B cell (primary cell): Measurements from ENCODE around the gene PC. TPM values are rescaled to one million over a fixed set of nuclear protein-coding genes. Genes with fewer than 3 reads are reported as not detected.

Source experiments
- ATAC-seq: fragments of 200-7000 bp; cut with Tn5 transposase; one replicate; pipeline ENCODE4 v1.10.0; 2021; ENCODE audit warnings: low read depth, mild to moderate bottlenecking, moderate number of reproducible peaks, moderate library complexity
- CTCF ChIA-PET: fragments of 350-600 bp; sonication (Branson Sonifier 250); formaldehyde crosslinking; loops from one replicate; lab custom pipeline; 2021; ENCODE audit warnings: antibody characterized with exemption, inconsistent platforms; lab: Charles Lee
- POLR2A ChIA-PET: fragments of 350-600 bp; sonication (Branson Sonifier 250); formaldehyde crosslinking; loops from one replicate; lab custom pipeline; 2021; ENCODE audit warnings: antibody characterized with exemption; lab: Charles Lee
- DNase-seq: peaks from one replicate; pipeline ENCODE4 v3.0.0; 2013
- H2AFZ ChIP-seq: 2 replicates; pipeline ENCODE4 v1.6.1; 2012; ENCODE audit warnings: mild to moderate bottlenecking, low read depth, low read length; ENCODE audit not compliant: insufficient read depth, poor library complexity, severe bottlenecking
- H3K27ac ChIP-seq, 2 donors: 1 replicate in 1 of 2; 2 replicates in 1 of 2; pipeline ENCODE4 v1.5.1; 2012 to 2013; ENCODE audit warnings: low read length in 2 of 2, mild to moderate bottlenecking in 2 of 2, moderate library complexity in 1 of 2
- H3K27me3 ChIP-seq, 4 experiments: fragments of 200-600 bp in 1 of 4; sonication (generic) in 1 of 4; replicated peaks in 1 of 4; 1 replicate in 2 of 4; 2 replicates in 2 of 4; pipeline versions ENCODE4 v1.6.1 to v1.7.0; 2013 to 2016; ENCODE audit warnings: low read length in 3 of 4, mild to moderate bottlenecking in 2 of 4, mixed read lengths in 1 of 4, moderate library complexity in 1 of 4; ENCODE audit not compliant: insufficient read depth in 4 of 4, control insufficient read depth in 3 of 4; ENCODE audit errors: control extremely low read depth in 1 of 4
- H3K36me3 ChIP-seq, 2 experiments: replicated peaks in 1 of 2; 1 replicate in 1 of 2; 2 replicates in 1 of 2; pipeline versions ENCODE4 v1.6.1 to v1.7.1; 2013; ENCODE audit warnings: low read length in 1 of 2; ENCODE audit not compliant: insufficient read depth in 2 of 2, control insufficient read depth in 1 of 2; ENCODE audit errors: control extremely low read depth in 1 of 2, extremely low read depth in 1 of 2
- H3K4me1 ChIP-seq, 2 donors: fragments of 200-600 bp in 1 of 2; sonication (generic) in 1 of 2; 1 replicate in 1 of 2; 2 replicates in 1 of 2; pipeline versions ENCODE4 v1.5.1 to v1.6.1; 2013 to 2017; ENCODE audit warnings: low read length in 2 of 2; ENCODE audit not compliant: control insufficient read depth in 2 of 2, insufficient read depth in 2 of 2
- H3K4me2 ChIP-seq: replicated peaks from 2 replicates; pipeline ENCODE3; 2012; ENCODE audit warnings: mild to moderate bottlenecking, low read depth, low read length; ENCODE audit not compliant: poor library complexity, severe bottlenecking
- H3K4me3 ChIP-seq, 5 experiments: fragments of 200-600 bp in 1 of 5; sonication (generic) in 1 of 5; 1 replicate in 3 of 5; 2 replicates in 2 of 5; pipeline versions ENCODE4 v1.5.1 to v1.7.0; 2011 to 2016; ENCODE audit warnings: low read length in 4 of 5, mild to moderate bottlenecking in 4 of 5, low read depth in 2 of 5, control low read depth in 1 of 5, moderate library complexity in 1 of 5; ENCODE audit not compliant: insufficient read depth in 1 of 5; ENCODE audit errors: control extremely low read depth in 1 of 5, extremely low read depth in 1 of 5
- H3K79me2 ChIP-seq: fragments of 200-600 bp; sonication (generic); one replicate; pipeline ENCODE4 v1.6.0; 2016; ENCODE audit warnings: low read length; ENCODE audit not compliant: control insufficient read depth, insufficient read depth
- H3K9ac ChIP-seq: fragments of 200-600 bp; sonication (generic); 2 replicates; pipeline ENCODE4 v1.6.1; 2017; ENCODE audit warnings: mild to moderate bottlenecking, low read length, moderate library complexity
- H3K9me3 ChIP-seq, 3 donors: one replicate each; pipeline versions ENCODE4 v1.6.1 to v1.7.1; 2013; ENCODE audit warnings: low read length in 2 of 3; ENCODE audit not compliant: control insufficient read depth in 2 of 3, insufficient read depth in 1 of 3; ENCODE audit errors: control extremely low read depth in 1 of 3
- H4K20me1 ChIP-seq: 2 replicates; pipeline ENCODE4 v1.6.0; 2012; ENCODE audit warnings: mild to moderate bottlenecking, low read length; ENCODE audit not compliant: insufficient read depth, control insufficient read depth, poor library complexity, severe bottlenecking
- H3K27ac Mint-ChIP-seq: one replicate; pipeline ENCODE4 v1.8.0; 2021; ENCODE audit warnings: mixed read lengths
- H3K27me3 Mint-ChIP-seq: one replicate; pipeline ENCODE4 v1.8.0; 2021; ENCODE audit warnings: mixed read lengths
- H3K4me1 Mint-ChIP-seq: one replicate; pipeline ENCODE4 v1.8.0; 2021; ENCODE audit warnings: mixed read lengths
- H3K4me3 Mint-ChIP-seq: one replicate; pipeline ENCODE4 v1.8.0; 2021; ENCODE audit warnings: mixed read lengths
- H3K9me3 Mint-ChIP-seq: one replicate; pipeline ENCODE4 v1.8.0; 2022; ENCODE audit warnings: mixed read lengths; ENCODE audit not compliant: insufficient read depth
- EZH2 ChIP-seq: IDR thresholded peaks from 2 replicates; pipeline ENCODE4 v1.6.1; 2012; ENCODE audit warnings: borderline replicate concordance, low read depth, mild to moderate bottlenecking, moderate library complexity, low read length; ENCODE audit not compliant: insufficient read depth, poor library complexity, severe bottlenecking
- WGBS: methylation state at CpG from one replicate; pipeline ENCODE4 v1.1.5; 2013; ENCODE audit warnings: missing lambda C conversion rate; ENCODE audit not compliant: insufficient coverage; 5-methylcytosine and 5-hydroxymethylcytosine counted together
- intact Hi-C: fragments of 100-400 bp; cut with micrococcal nuclease; formaldehyde crosslinking; loops from one replicate; pipeline ENCODE4 v1.10.0; 2022
- polyA plus RNA-seq: library from polyadenylated mRNA; depleted of rRNA; stranded (reverse); fragments of >200 nt; gene quantifications from 2 replicates; pipeline ENCODE4 v1.2.3, GENCODE V29; 2012
- total RNA-seq, 2 donors: library from RNA; stranded (reverse); fragments of 120-200 nt in 1 of 2; gene quantifications; 1 replicate in 1 of 2; 2 replicates in 1 of 2; pipeline versions ENCODE4 v1.2.3 to v1.2.4, GENCODE V29; 2013 to 2022
- TF ChIP-seq, protein P1 (sequence below): fragments of 200-600 bp; IDR thresholded peaks from one replicate; pipeline ENCODE4 v1.8.0; 2022; ENCODE audit warnings: antibody characterized with exemption, mild to moderate bottlenecking

The PC gene
- total and polyA plus RNA-seq, 2 donors (not counting 1 experiment from before 2014, with no cell fraction given), result 1.5 to 4.4 TPM

- peak overlapping the region; percentile 65 to 100 (median 95) for H3K4me3 ChIP-seq
- peaks cover 3 to 52% of the 10 kb centered on the region in 2 experiments for H3K36me3 ChIP-seq
- Mint-ChIP-seq H3K9me3 (no peaks in the 10 kb centered on the region), H3K4me3 (peak overlapping the region; percentile 90), H3K27ac (peak overlapping the region; percentile 87), H3K27me3 (no peaks in the 10 kb centered on the region), H3K4me1 (peaks cover 45% of the 10 kb centered on the region)
- peak overlapping the region; percentile 98 for H3K9ac ChIP-seq
- no peak for DNase-seq
- peaks cover 28 to 37% of the 10 kb centered on the region in 2 donors for H3K4me1 ChIP-seq
- TF ChIP-seq, protein P1, sequence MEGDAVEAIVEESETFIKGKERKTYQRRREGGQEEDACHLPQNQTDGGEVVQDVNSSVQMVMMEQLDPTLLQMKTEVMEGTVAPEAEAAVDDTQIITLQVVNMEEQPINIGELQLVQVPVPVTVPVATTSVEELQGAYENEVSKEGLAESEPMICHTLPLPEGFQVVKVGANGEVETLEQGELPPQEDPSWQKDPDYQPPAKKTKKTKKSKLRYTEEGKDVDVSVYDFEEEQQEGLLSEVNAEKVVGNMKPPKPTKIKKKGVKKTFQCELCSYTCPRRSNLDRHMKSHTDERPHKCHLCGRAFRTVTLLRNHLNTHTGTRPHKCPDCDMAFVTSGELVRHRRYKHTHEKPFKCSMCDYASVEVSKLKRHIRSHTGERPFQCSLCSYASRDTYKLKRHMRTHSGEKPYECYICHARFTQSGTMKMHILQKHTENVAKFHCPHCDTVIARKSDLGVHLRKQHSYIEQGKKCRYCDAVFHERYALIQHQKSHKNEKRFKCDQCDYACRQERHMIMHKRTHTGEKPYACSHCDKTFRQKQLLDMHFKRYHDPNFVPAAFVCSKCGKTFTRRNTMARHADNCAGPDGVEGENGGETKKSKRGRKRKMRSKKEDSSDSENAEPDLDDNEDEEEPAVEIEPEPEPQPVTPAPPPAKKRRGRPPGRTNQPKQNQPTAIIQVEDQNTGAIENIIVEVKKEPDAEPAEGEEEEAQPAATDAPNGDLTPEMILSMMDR, result no peak
- H3K27me3 ChIP-seq, result no peaks in the 10 kb centered on the region
- peak overlapping the region; percentile 98 to 99 for H3K27ac ChIP-seq
- peak overlapping the region; percentile 86 for H3K4me2 ChIP-seq
- no peak for ATAC-seq
- intact Hi-C loops, result loop anchor here (2.0 kb wide), 1 partner anchor 296 kb away; the partner anchor contains the start of genes ACTN3 and ZDHHC24
- CTCF ChIA-PET, result interaction anchor here (0.8 to 3.5 kb wide), 5 partner anchors 9 to 165 kb away, joined by 3 to 20 read pairs (median 3); partner anchors contain the start of gene RBM4B
- POLR2A ChIA-PET, result interaction anchor here (0.6 to 2.6 kb wide), 8 partner anchors 8 to 362 kb away, joined by 3 to 18 read pairs (median 4); partner anchors contain the start of genes DPP3 and RBM4B
- peak overlapping the region; percentile 85 for H2AFZ ChIP-seq
- peaks cover 51% of the 10 kb centered on the region for H4K20me1 ChIP-seq
- WGBS, result 0% methylated on average over 8 of the region's 11 CpGs
- no peaks in the 10 kb centered on the region for H3K9me3 ChIP-seq
- peaks cover 59% of the 10 kb centered on the region for H3K79me2 ChIP-seq
Measured at GRCh38 chr11:66842501-66842895, 115.7 kb downstream of the PC start.

- peaks cover 3 to 49% of the 10 kb centered on the region in 2 experiments for H3K36me3 ChIP-seq
- TF ChIP-seq EZH2, result no peak
- TF ChIP-seq, protein P1, result no peak
- ChIA-PET POLR2A (interaction anchor here (0.9 to 1.2 kb wide), 4 partner anchors 8 to 164 kb away, joined by 3 to 6 read pairs (median 4); partner anchors contain the start of gene RBM4B), CTCF (interaction anchor here (0.8 to 3.5 kb wide), 5 partner anchors 8 to 165 kb away, joined by 3 to 20 read pairs (median 3); partner anchors contain the start of gene RBM4B)
- Mint-ChIP-seq H3K27ac (peak overlapping the region; percentile 87), H3K9me3 (no peaks in the 10 kb centered on the region), H3K27me3 (no peaks in the 10 kb centered on the region), H3K4me3 (peak overlapping the region; percentile 90), H3K4me1 (peaks cover 45% of the 10 kb centered on the region)
- no peak for ATAC-seq
- peaks cover 28 to 37% of the 10 kb centered on the region in 2 donors for H3K4me1 ChIP-seq
- H3K27me3 ChIP-seq, result no peaks in the 10 kb centered on the region
- H3K27ac ChIP-seq, result peak overlapping the region in 1 of 2 donors; percentile 99
- H4K20me1 ChIP-seq, result peaks cover 51% of the 10 kb centered on the region
- no peak overlapping the region for H2AFZ ChIP-seq
- intact Hi-C loops, result loop anchor here (2.0 kb wide), 1 partner anchor 295 kb away; the partner anchor contains the start of genes ACTN3 and ZDHHC24
- WGBS, result 88% methylated on average over 7 of the region's 7 CpGs
- peak overlapping the region; percentile 86 for H3K4me2 ChIP-seq
- DNase-seq, result peak; percentile 12
- peaks cover 59% of the 10 kb centered on the region for H3K79me2 ChIP-seq
- H3K9ac ChIP-seq, result peak overlapping the region; percentile 98
- H3K9me3 ChIP-seq, result no peaks in the 10 kb centered on the region
- H3K4me3 ChIP-seq, result peak overlapping the region; percentile 65 to 100 (median 95)
Measured at GRCh38 chr11:66841861-66842260, 116.3 kb downstream of the PC start.
